ENCODE data around the gene MGST2. TPM values are rescaled to one million over a fixed set of nuclear protein-coding genes. Genes with fewer than 3 reads are reported as not detected.
A peak's percentile ranks its signal among the peaks of the same experiment; 100 is the strongest.

Gene MGST2
- total and polyA plus RNA-seq, 10 of the 15 experiments (the other 5 are each of a cell fraction or from before 2014, with no cell fraction given): 19.0 to 50.1 (median 30.6) TPM

- WGBS (ENCODE audit: insufficient coverage, insufficient replicate concordance, low lambda C conversion rate, missing lambda C conversion rate): 13% methylated on average over 14 of the region's 14 CpGs
- H2AFZ ChIP-seq (ENCODE audit: control insufficient read depth, low read depth, low read length): no peak overlapping the region
- ChIA-PET RAD21 (ENCODE audit: unreplicated experiment) (interaction anchor here (1.2 kb wide), 2 partner anchors 318 to 519 kb away, joined by 3 to 4 read pairs; no protein-coding TSS in a partner anchor), POLR2A (no interaction called here), SMC1A (ENCODE audit: uncharacterized antibody, unreplicated experiment) (interaction anchor here (0.6 kb wide), 1 partner anchor 8 kb away, joined by 3 read pairs; no protein-coding TSS in a partner anchor), CTCF (no interaction called here)
- FAIRE-seq (no peak), ATAC-seq (no peak), DNase-seq (ENCODE audit: low read depth, low spot score) (no peak)
- no peaks in the 10 kb centered on the region for H3K79me2 ChIP-seq (ENCODE audit: control insufficient read depth, insufficient read depth, low read length)
- H3K27ac ChIP-seq (ENCODE audit: control insufficient read depth, insufficient read depth): no peak overlapping the region
- no peak overlapping the region for H3K4me3 ChIP-seq
- H3K4me2 ChIP-seq (ENCODE audit: control insufficient read depth, insufficient read depth): peak overlapping the region; percentile 30; the same call in 1 of the 2 replicates
- no TSS peak for BruUV-seq (replicated peaks)
- H3K36me3 ChIP-seq (ENCODE audit: control insufficient read depth in 2 of 2, insufficient read depth in 2 of 2, low read length in 1 of 2): no peaks in the 10 kb centered on the region
- no peak for TF ChIP-seq NFIC (IDR thresholded peaks at IDR 0.05; ENCODE audit: low read depth, low read length)
- TF ChIP-seq E2F8 (IDR thresholded peaks at IDR 0.05; ENCODE audit: low read depth, partially characterized antibody): no peak
- H4K20me1 ChIP-seq (ENCODE audit: control insufficient read depth, insufficient read depth): no peaks in the 10 kb centered on the region
- intact Hi-C loops (cut with micrococcal nuclease; ENCODE audit: unreplicated experiment) (loop anchor here (10.0 kb wide), 1 partner anchor 310 kb away; no protein-coding TSS in a partner anchor), in situ Hi-C loops (cut with MboI) (no loop called here)
- H3K9ac ChIP-seq (ENCODE audit: control insufficient read depth, insufficient read depth, low read length): no peak overlapping the region
- H3K9me3 ChIP-seq (replicated peaks; ENCODE audit: control insufficient read depth, insufficient read depth, low read length): no peaks in the 10 kb centered on the region
- H3K27me3 ChIP-seq (replicated peaks in 1 of 2; ENCODE audit: control insufficient read depth in 2 of 2, insufficient read depth in 2 of 2, low read length in 1 of 2): peaks cover 6 to 24% of the 10 kb centered on the region in 2 experiments
- H3K4me1 ChIP-seq (ENCODE audit: control insufficient read depth, insufficient read depth, low read length): no peaks in the 10 kb centered on the region
Measured at GRCh38 chr4:139734201-139734874, 68.7 kb downstream of the MGST2 start.
